ENCODE data around the gene BAHCC1.

DNA sequence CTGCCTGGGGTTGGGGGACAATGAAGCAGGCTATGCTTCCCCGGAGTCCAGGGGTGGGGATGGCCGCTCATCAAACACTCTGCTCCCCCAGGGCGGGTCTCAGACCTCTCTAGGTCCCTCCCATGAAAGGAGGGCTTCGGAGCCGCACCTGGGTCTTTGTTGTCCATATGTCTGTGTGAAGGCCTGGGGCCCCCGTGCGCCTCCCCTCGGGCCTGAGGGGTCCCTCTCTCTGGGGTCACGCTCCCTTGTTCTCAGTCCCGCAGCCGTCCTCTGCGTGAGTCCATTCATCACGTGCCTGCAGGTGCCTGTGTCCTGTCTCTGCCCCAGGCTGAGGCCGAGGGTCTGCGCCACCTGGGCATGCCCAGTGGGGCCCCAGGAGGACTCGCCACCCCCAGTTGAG is 15.6 kb downstream of the BAHCC1 start:
- TF ChIP-seq ZNF8 (CRISPR knock-in tag; IDR thresholded peaks at IDR 0.05) (no peak), TCF4 (CRISPR knock-in tag; IDR thresholded peaks at IDR 0.05; ENCODE audit: borderline replicate concordance) (no peak), OSR1 (CRISPR knock-in tag; IDR thresholded peaks at IDR 0.05) (no peak), RARB (CRISPR knock-in tag; IDR thresholded peaks at IDR 0.05) (no peak), ZFP3 (CRISPR knock-in tag; IDR thresholded peaks at IDR 0.05) (no peak)
- TF ChIP-seq, protein P1, sequence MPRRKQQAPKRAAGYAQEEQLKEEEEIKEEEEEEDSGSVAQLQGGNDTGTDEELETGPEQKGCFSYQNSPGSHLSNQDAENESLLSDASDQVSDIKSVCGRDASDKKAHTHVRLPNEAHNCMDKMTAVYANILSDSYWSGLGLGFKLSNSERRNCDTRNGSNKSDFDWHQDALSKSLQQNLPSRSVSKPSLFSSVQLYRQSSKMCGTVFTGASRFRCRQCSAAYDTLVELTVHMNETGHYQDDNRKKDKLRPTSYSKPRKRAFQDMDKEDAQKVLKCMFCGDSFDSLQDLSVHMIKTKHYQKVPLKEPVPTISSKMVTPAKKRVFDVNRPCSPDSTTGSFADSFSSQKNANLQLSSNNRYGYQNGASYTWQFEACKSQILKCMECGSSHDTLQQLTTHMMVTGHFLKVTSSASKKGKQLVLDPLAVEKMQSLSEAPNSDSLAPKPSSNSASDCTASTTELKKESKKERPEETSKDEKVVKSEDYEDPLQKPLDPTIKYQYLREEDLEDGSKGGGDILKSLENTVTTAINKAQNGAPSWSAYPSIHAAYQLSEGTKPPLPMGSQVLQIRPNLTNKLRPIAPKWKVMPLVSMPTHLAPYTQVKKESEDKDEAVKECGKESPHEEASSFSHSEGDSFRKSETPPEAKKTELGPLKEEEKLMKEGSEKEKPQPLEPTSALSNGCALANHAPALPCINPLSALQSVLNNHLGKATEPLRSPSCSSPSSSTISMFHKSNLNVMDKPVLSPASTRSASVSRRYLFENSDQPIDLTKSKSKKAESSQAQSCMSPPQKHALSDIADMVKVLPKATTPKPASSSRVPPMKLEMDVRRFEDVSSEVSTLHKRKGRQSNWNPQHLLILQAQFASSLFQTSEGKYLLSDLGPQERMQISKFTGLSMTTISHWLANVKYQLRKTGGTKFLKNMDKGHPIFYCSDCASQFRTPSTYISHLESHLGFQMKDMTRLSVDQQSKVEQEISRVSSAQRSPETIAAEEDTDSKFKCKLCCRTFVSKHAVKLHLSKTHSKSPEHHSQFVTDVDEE (CRISPR knock-in tag; IDR thresholded peaks at IDR 0.05), result no peak

Data from SK-N-SH treated with all-trans-retinoic acid at 6 μM for 48 hours (cell line).